PC-9 (cell line): ENCODE measurements around the gene CHMP2B. TPM values are rescaled to one million over a fixed set of nuclear protein-coding genes. Genes with fewer than 3 reads are reported as not detected.

ENCODE experiments used
- BruUV-seq: library from RNA; stranded (reverse); fragments of 400-500 nt; replicated peaks from 2 replicates; lab custom pipeline; 2021; lab: Mats Ljungman, UMichigan
- CTCF ChIA-PET: fragments of 300-600 bp; sonication (Branson Sonifier 250); formaldehyde crosslinking; loops from one replicate; lab custom pipeline; 2022; ENCODE audit warnings: antibody characterized with exemption; lab: Charles Lee
- POLR2A ChIA-PET: fragments of 300-600 bp; sonication (Branson Sonifier 250); formaldehyde crosslinking; loops from one replicate; lab custom pipeline; 2022; ENCODE audit warnings: antibody characterized with exemption; ENCODE audit not compliant: unreplicated experiment; lab: Charles Lee
- DNase-seq, 2 experiments: peaks; one replicate each; pipeline versions ENCODE4 v3.0.0 to v3.0.0-alpha.2; 2015 to 2022; ENCODE audit warnings: mixed read lengths in 1 of 2
- H2AFZ ChIP-seq: fragments of 200-600 bp; sonication (generic); 2 replicates; pipeline ENCODE4 v1.8.1; 2017; ENCODE audit warnings: antibody characterized with exemption
- H3F3A ChIP-seq: fragments of 200-600 bp; sonication (generic); 2 replicates; pipeline ENCODE4 v1.8.1; 2017; ENCODE audit warnings: antibody characterized with exemption, mild to moderate bottlenecking, low read depth; ENCODE audit not compliant: insufficient read depth
- H3K27ac ChIP-seq: fragments of 200-600 bp; sonication (generic); 2 replicates; pipeline ENCODE4 v1.6.1; 2016; ENCODE audit warnings: mixed run types
- H3K27me3 ChIP-seq: fragments of 200-600 bp; sonication (generic); 2 replicates; pipeline ENCODE4 v1.6.1; 2016; ENCODE audit warnings: low read depth, mixed run types; ENCODE audit not compliant: insufficient read depth
- H3K36me3 ChIP-seq: fragments of 200-600 bp; sonication (generic); 2 replicates; pipeline ENCODE4 v1.6.1; 2016; ENCODE audit warnings: low read depth, mixed run types
- H3K4me1 ChIP-seq: fragments of 200-600 bp; sonication (generic); replicated peaks from 2 replicates; pipeline ENCODE4 v1.6.1; 2016; ENCODE audit warnings: mixed run types; ENCODE audit not compliant: insufficient read depth
- H3K4me2 ChIP-seq: fragments of 200-600 bp; sonication (generic); 2 replicates; pipeline ENCODE4 v1.6.1; 2017; ENCODE audit warnings: mixed run types
- H3K4me3 ChIP-seq: fragments of 200-600 bp; sonication (generic); 2 replicates; pipeline ENCODE4 v1.6.1; 2016; ENCODE audit warnings: mixed run types
- H3K79me2 ChIP-seq: fragments of 200-600 bp; sonication (generic); 2 replicates; pipeline ENCODE4 v1.6.1; 2017; ENCODE audit warnings: low read depth, mixed run types
- H3K9me2 ChIP-seq: fragments of 200-600 bp; sonication (generic); 2 replicates; pipeline ENCODE4 v1.8.1; 2017; ENCODE audit warnings: mild to moderate bottlenecking; ENCODE audit not compliant: insufficient read depth
- H3K9me3 ChIP-seq: fragments of 200-600 bp; sonication (generic); 2 replicates; pipeline ENCODE4 v1.8.1; 2016; ENCODE audit warnings: low read depth; ENCODE audit not compliant: insufficient read depth
- H4K20me1 ChIP-seq: fragments of 200-600 bp; sonication (generic); 2 replicates; pipeline ENCODE4 v1.8.1; 2017; ENCODE audit not compliant: insufficient read depth
- EZH2 ChIP-seq: fragments of 200-600 bp; sonication (generic); IDR thresholded peaks from 2 replicates; pipeline ENCODE4 v1.8.0; 2017; ENCODE audit warnings: antibody characterized with exemption, low read depth
- intact Hi-C: fragments of 100-400 bp; cut with micrococcal nuclease; formaldehyde crosslinking; loops from one replicate; pipeline ENCODE4 v1.10.0; 2022; ENCODE audit not compliant: unreplicated experiment
- total RNA-seq: library from RNA; stranded (reverse); gene quantifications from 2 replicates; pipeline ENCODE4 v1.2.3, GENCODE V29; 2021
- TF ChIP-seq, protein P1 (sequence below): fragments of 200-600 bp; sonication (generic); conservative IDR thresholded peaks from 2 replicates; pipeline ENCODE4 v1.6.1; 2017; ENCODE audit warnings: mixed run types, antibody characterized with exemption, mild to moderate bottlenecking, moderate library complexity

The CHMP2B gene
- total RNA-seq, 1 experiment from 2014 or later, result 54.6 TPM

DNA sequence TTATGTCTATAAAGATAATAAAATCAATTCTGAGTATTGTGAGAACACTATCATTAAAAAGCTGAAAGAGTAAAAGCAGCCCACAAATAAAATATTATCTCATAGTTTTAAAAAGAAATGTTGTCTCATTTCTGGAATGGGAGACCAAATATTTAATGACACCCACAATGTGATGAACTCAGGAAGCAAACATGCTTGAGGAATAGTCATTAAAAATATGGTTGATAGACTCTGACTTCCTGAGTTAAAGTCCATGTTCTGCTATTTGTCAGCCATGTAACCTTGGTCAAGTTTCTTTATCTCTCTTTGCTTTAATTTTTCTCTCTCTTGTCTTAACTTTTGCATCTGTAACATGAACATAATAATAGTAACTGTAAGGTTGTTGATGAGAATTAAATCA is 35.5 kb upstream of the CHMP2B start:
- BruUV-seq, result no TSS peak
- ChIA-PET CTCF (no interaction called here), POLR2A (no interaction called here)
- Histone ChIP-seq H2AFZ (no peak overlapping the region), H3K4me3 (no peak overlapping the region), H3K79me2 (no peaks in the 10 kb centered on the region), H3K27ac (no peak overlapping the region), H3F3A (peaks cover 1% of the 10 kb centered on the region; the same call in 1 of the 2 replicates), H3K36me3 (no peaks in the 10 kb centered on the region), H3K9me3 (peaks cover 13% of the 10 kb centered on the region; the same call in 1 of the 2 replicates), H4K20me1 (no peaks in the 10 kb centered on the region), H3K4me1 (peaks cover 5% of the 10 kb centered on the region), H3K27me3 (no peaks in the 10 kb centered on the region), H3K4me2 (no peak overlapping the region), H3K9me2 (no peaks in the 10 kb centered on the region)
- intact Hi-C loops, result no loop called here
- no peak for TF ChIP-seq EZH2
- TF ChIP-seq, protein P1, sequence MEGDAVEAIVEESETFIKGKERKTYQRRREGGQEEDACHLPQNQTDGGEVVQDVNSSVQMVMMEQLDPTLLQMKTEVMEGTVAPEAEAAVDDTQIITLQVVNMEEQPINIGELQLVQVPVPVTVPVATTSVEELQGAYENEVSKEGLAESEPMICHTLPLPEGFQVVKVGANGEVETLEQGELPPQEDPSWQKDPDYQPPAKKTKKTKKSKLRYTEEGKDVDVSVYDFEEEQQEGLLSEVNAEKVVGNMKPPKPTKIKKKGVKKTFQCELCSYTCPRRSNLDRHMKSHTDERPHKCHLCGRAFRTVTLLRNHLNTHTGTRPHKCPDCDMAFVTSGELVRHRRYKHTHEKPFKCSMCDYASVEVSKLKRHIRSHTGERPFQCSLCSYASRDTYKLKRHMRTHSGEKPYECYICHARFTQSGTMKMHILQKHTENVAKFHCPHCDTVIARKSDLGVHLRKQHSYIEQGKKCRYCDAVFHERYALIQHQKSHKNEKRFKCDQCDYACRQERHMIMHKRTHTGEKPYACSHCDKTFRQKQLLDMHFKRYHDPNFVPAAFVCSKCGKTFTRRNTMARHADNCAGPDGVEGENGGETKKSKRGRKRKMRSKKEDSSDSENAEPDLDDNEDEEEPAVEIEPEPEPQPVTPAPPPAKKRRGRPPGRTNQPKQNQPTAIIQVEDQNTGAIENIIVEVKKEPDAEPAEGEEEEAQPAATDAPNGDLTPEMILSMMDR, result no peak
- DNase-seq, result no peak

DNA sequence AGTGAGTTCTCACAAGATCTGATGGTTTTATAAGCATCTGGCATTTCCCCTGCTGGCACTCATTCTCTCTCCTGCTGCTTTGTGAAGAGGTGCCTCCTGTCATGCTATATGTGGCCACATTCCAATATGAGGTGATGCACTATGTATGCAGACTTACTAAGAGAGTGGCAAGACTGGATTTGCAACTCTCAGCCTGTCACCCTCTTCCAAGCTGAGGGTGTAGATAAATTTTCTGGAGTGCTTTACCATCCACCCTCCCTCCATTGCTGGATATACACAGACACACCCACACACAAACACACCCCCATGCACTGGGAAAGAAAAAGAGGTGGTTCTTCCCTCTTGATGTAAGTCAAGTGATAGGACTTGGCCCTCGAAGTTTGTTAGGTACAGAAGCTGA is 30.2 kb upstream of the CHMP2B start:
- H3K9me2 ChIP-seq, result no peaks in the 10 kb centered on the region; the same call in 1 of the 2 replicates
- H3K36me3 ChIP-seq, result no peaks in the 10 kb centered on the region
- peaks cover 6% of the 10 kb centered on the region; the same call in 1 of the 2 replicates for H3F3A ChIP-seq
- H3K9me3 ChIP-seq, result peaks cover 24% of the 10 kb centered on the region; the same call in 1 of the 2 replicates
- BruUV-seq, result no TSS peak
- CTCF ChIA-PET, result no interaction called here
- no peaks in the 10 kb centered on the region for H4K20me1 ChIP-seq
- H2AFZ ChIP-seq, result no peak overlapping the region
- intact Hi-C loops, result no loop called here
- H3K4me1 ChIP-seq, result no peaks in the 10 kb centered on the region
- POLR2A ChIA-PET, result no interaction called here
- H3K4me2 ChIP-seq, result no peak overlapping the region
- H3K27ac ChIP-seq, result no peak overlapping the region
- TF ChIP-seq, protein P1, result no peak
- TF ChIP-seq EZH2, result no peak
- H3K27me3 ChIP-seq, result no peaks in the 10 kb centered on the region
- peak; percentile 17 to 65 for DNase-seq
- H3K79me2 ChIP-seq, result no peaks in the 10 kb centered on the region
- H3K4me3 ChIP-seq, result no peak overlapping the region

- Histone ChIP-seq H3K27me3 (no peaks in the 10 kb centered on the region), H3K4me1 (no peaks in the 10 kb centered on the region), H3F3A (peaks cover 6% of the 10 kb centered on the region; the same call in 1 of the 2 replicates), H3K36me3 (no peaks in the 10 kb centered on the region), H3K4me3 (no peak overlapping the region), H3K9me3 (peaks cover 24% of the 10 kb centered on the region; the same call in 1 of the 2 replicates), H3K79me2 (no peaks in the 10 kb centered on the region), H3K4me2 (no peak overlapping the region), H3K9me2 (no peaks in the 10 kb centered on the region; the same call in 1 of the 2 replicates), H3K27ac (no peak overlapping the region), H4K20me1 (no peaks in the 10 kb centered on the region), H2AFZ (no peak overlapping the region)
- TF ChIP-seq EZH2, result no peak
- TF ChIP-seq, protein P1, result no peak
- CTCF ChIA-PET, result no interaction called here
- POLR2A ChIA-PET, result no interaction called here
- no TSS peak for BruUV-seq
- intact Hi-C loops, result no loop called here
- DNase-seq, result no peak
Observed at GRCh38 chr3:87197531-87197930, 29.6 kb upstream of the CHMP2B start.
